Gastroesophageal sphincter (tissue), 4 donors: ENCODE results near the gene THADA. TPM values are rescaled to one million over a fixed set of nuclear protein-coding genes. Genes with fewer than 3 reads are reported as not detected.

Experiments used
- ATAC-seq: fragments of 150-250 bp; one replicate; pipeline ENCODE4 v1.9.1; 2016; ENCODE audit warnings: mild to moderate bottlenecking, moderate library complexity
- H3K27ac ChIP-seq, 4 donors: fragments of 200-600 bp; sonication (generic) in 3 of 4; 1 replicate in 3 of 4; 2 replicates in 1 of 4; pipeline ENCODE4 v1.5.1; 2016 to 2019
- H3K27me3 ChIP-seq: fragments of 200-600 bp; sonication (generic); one replicate; pipeline ENCODE4 v1.5.1; 2019
- H3K36me3 ChIP-seq, 2 donors: fragments of 200-600 bp; sonication (generic); one replicate each; pipeline ENCODE4 v1.5.1; 2019; ENCODE audit warnings: control low read depth in 1 of 2
- H3K4me1 ChIP-seq, 3 donors: fragments of 200-600 bp; sonication (generic); 1 replicate in 2 of 3; 2 replicates in 1 of 3; pipeline ENCODE4 v1.5.1; 2016 to 2019; ENCODE audit warnings: control low read depth in 2 of 3
- H3K4me3 ChIP-seq, 2 donors: fragments of 200-600 bp; sonication (generic); one replicate each; pipeline ENCODE4 v1.5.1; 2019; ENCODE audit warnings: mild to moderate bottlenecking in 1 of 2, moderate library complexity in 1 of 2
- H3K9me3 ChIP-seq, 3 donors: fragments of 200-600 bp; sonication (generic); one replicate each; pipeline ENCODE4 v1.5.1; 2017 to 2019; ENCODE audit warnings: control low read depth in 2 of 3
- CTCF ChIP-seq, 4 experiments: fragments of 200-600 bp in 2 of 4; fragments of 450-650 bp in 2 of 4; sonication (generic) in 1 of 4; IDR thresholded peaks; one replicate each; pipeline ENCODE4 v1.5.1; 2017 to 2019; ENCODE audit warnings: antibody characterized with exemption in 4 of 4, mild to moderate bottlenecking in 2 of 4, moderate library complexity in 2 of 4
- EP300 ChIP-seq: sonication (generic); formaldehyde crosslinking; IDR thresholded peaks from one replicate; pipeline ENCODE4 v1.6.1; 2017; ENCODE audit warnings: antibody characterized with exemption, mild to moderate bottlenecking
- POLR2A ChIP-seq, 2 donors: fragments of 450-650 bp; IDR thresholded peaks; one replicate each; pipeline ENCODE4 v1.6.1; 2017; ENCODE audit warnings: antibody characterized with exemption in 2 of 2, mild to moderate bottlenecking in 2 of 2, moderate library complexity in 1 of 2
- POLR2AphosphoS5 ChIP-seq: sonication (generic); formaldehyde crosslinking; IDR thresholded peaks from one replicate; pipeline ENCODE4 v1.6.1; 2017; ENCODE audit warnings: antibody characterized with exemption
- WGBS, 2 donors: methylation state at CpG; one replicate each; pipeline ENCODE4 v1.1.5; 2018; ENCODE audit warnings: low coverage in 1 of 2; 5-methylcytosine and 5-hydroxymethylcytosine counted together
- total RNA-seq, 4 donors: library from RNA; depleted of rRNA; stranded (reverse); fragments of >200 nt; gene quantifications; one replicate each; pipeline ENCODE4 v1.1.0, GENCODE V29; 2016

Gene THADA
- total RNA-seq, 4 donors from 2014 or later = 19.7 to 34.4 (median 22.3) TPM

- Histone ChIP-seq H3K36me3 (no peaks in the 10 kb centered on the region), H3K27ac (no peak overlapping the region), H3K9me3 (no peaks in the 10 kb centered on the region), H3K4me3 (no peak overlapping the region), H3K27me3 (no peaks in the 10 kb centered on the region), H3K4me1 (peaks cover under 1 to 35% (median 18%) of the 10 kb centered on the region in 3 donors)
- ATAC-seq = no peak
- no peak for TF ChIP-seq EP300
- no peak for TF ChIP-seq POLR2A (IDR thresholded peaks at IDR 0.05)
- no peak for TF ChIP-seq CTCF (IDR thresholded peaks at IDR 0.05)
- TF ChIP-seq POLR2AphosphoS5 = no peak
- WGBS, 2 donors = 73 to 87% methylated on average over 3 of the region's 3 CpGs
These were observed 176.6 kb downstream of the THADA start for GRCh38 chr2:43419243-43419642.

- Histone ChIP-seq H3K4me3 (no peak overlapping the region), H3K4me1 (peaks cover 3 to 40% (median 18%) of the 10 kb centered on the region in 3 donors), H3K9me3 (no peaks in the 10 kb centered on the region), H3K27me3 (no peaks in the 10 kb centered on the region), H3K36me3 (no peaks in the 10 kb centered on the region), H3K27ac (no peak overlapping the region)
- TF ChIP-seq CTCF (IDR thresholded peaks at IDR 0.05) = no peak
- 95 to 98% methylated on average over 2 to 3 of the region's 3 CpGs for WGBS, 2 donors
- no peak for ATAC-seq
These were observed 177.2 kb downstream of the THADA start for GRCh38 chr2:43418680-43419079.

- ATAC-seq = peak; percentile 37
- Histone ChIP-seq H3K9me3 (no peaks in the 10 kb centered on the region), H3K4me3 (no peak overlapping the region), H3K4me1 (peaks cover 3 to 53% (median 20%) of the 10 kb centered on the region in 3 donors), H3K27ac (peak overlapping the region in 1 of 4 donors; percentile 38), H3K36me3 (no peaks in the 10 kb centered on the region), H3K27me3 (no peaks in the 10 kb centered on the region)
- TF ChIP-seq POLR2AphosphoS5 (no peak), EP300 (no peak), CTCF (IDR thresholded peaks at IDR 0.05) (no peak), POLR2A (IDR thresholded peaks at IDR 0.05) (no peak)
- WGBS, 2 donors = 58% methylated on average over 1 of the region's 1 CpG; no CpG with 5 or more reads in 1 of the 2 donors
These were observed 178.5 kb downstream of the THADA start for GRCh38 chr2:43417300-43417699.

GRCh38 chr2:43415592-43415991 is 180.2 kb downstream of the THADA start:
- Histone ChIP-seq H3K36me3 (no peaks in the 10 kb centered on the region), H3K9me3 (no peaks in the 10 kb centered on the region), H3K4me1 (peaks cover 8 to 62% (median 26%) of the 10 kb centered on the region in 3 donors), H3K27ac (peak overlapping the region in 3 of 4 donors; percentile 56 to 66 (median 64)), H3K27me3 (no peaks in the 10 kb centered on the region), H3K4me3 (no peak overlapping the region)
- ATAC-seq = no peak
- TF ChIP-seq CTCF (IDR thresholded peaks at IDR 0.05) = no peak
- TF ChIP-seq POLR2A (IDR thresholded peaks at IDR 0.05) = no peak
- no peak for TF ChIP-seq POLR2AphosphoS5
- no peak for TF ChIP-seq EP300
- WGBS, 2 donors = 51 to 70% methylated on average over 5 to 6 of the region's 7 CpGs

GRCh38 chr2:43414586-43415135 is 181.2 kb downstream of the THADA start:
- no peak for TF ChIP-seq CTCF (IDR thresholded peaks at IDR 0.05)
- TF ChIP-seq EP300 = no peak
- TF ChIP-seq POLR2A (IDR thresholded peaks at IDR 0.05) = no peak
- no peak for TF ChIP-seq POLR2AphosphoS5
- Histone ChIP-seq H3K27ac (peak overlapping the region in 3 of 4 donors; percentile 15 to 66 (median 64)), H3K27me3 (no peaks in the 10 kb centered on the region), H3K9me3 (no peaks in the 10 kb centered on the region), H3K36me3 (no peaks in the 10 kb centered on the region), H3K4me3 (no peak overlapping the region), H3K4me1 (peaks cover 8 to 62% (median 26%) of the 10 kb centered on the region in 3 donors)
- ATAC-seq = no peak
- WGBS, 2 donors = 42 to 48% methylated on average over 4 of the region's 4 CpGs
